B cell (primary cell): ENCODE data around the gene WDHD1.

Experiments
- EZH2 ChIP-seq: IDR thresholded peaks from 2 replicates; pipeline ENCODE4 v1.6.1; 2012; ENCODE audit warnings: borderline replicate concordance, low read depth, mild to moderate bottlenecking, moderate library complexity, low read length; ENCODE audit not compliant: insufficient read depth, poor library complexity, severe bottlenecking
- TF ChIP-seq, protein P1 (sequence below): fragments of 200-600 bp; IDR thresholded peaks from one replicate; pipeline ENCODE4 v1.8.0; 2022; ENCODE audit warnings: antibody characterized with exemption, mild to moderate bottlenecking

DNA sequence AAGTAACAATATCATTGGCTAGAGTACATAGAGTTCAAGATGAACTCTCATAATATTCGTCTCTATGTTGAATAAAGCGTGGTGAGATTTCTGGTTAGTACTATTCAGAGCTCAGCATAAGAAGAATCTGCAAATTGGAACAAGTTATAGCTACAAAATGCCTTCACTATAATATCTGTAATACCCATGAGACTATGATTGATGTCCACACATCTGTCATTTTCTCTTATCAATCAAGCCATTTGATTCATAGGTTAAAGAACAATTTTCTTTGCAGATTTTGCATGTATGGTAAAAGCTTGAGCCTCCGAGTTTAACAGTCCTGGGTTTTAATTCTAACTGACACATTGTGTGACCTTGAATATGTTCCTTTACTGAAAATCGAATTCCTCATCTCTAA lies 1.6 kb upstream of the WDHD1 start:
- TF ChIP-seq, protein P1, sequence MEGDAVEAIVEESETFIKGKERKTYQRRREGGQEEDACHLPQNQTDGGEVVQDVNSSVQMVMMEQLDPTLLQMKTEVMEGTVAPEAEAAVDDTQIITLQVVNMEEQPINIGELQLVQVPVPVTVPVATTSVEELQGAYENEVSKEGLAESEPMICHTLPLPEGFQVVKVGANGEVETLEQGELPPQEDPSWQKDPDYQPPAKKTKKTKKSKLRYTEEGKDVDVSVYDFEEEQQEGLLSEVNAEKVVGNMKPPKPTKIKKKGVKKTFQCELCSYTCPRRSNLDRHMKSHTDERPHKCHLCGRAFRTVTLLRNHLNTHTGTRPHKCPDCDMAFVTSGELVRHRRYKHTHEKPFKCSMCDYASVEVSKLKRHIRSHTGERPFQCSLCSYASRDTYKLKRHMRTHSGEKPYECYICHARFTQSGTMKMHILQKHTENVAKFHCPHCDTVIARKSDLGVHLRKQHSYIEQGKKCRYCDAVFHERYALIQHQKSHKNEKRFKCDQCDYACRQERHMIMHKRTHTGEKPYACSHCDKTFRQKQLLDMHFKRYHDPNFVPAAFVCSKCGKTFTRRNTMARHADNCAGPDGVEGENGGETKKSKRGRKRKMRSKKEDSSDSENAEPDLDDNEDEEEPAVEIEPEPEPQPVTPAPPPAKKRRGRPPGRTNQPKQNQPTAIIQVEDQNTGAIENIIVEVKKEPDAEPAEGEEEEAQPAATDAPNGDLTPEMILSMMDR = no peak
- no peak for TF ChIP-seq EZH2
